Spleen (tissue), 7 donors: ENCODE results near the gene LRRC72.

Source experiments
- CTCF ChIP-seq, 11 experiments: fragments of 200-600 bp in 7 of 11; fragments of 450-650 bp in 4 of 11; sonication (generic) in 4 of 11; IDR thresholded peaks in 8 of 11; conservative IDR thresholded peaks in 3 of 11; 1 replicate in 7 of 11; 2 replicates in 4 of 11; pipeline versions ENCODE4 v1.4.0 to v1.8.0; 2016 to 2021; ENCODE audit warnings: antibody characterized with exemption in 11 of 11, inconsistent platforms in 4 of 11, mild to moderate bottlenecking in 1 of 11
- POLR2A ChIP-seq, 3 donors: fragments of 450-650 bp; IDR thresholded peaks; one replicate each; pipeline ENCODE4 v1.5.1; 2017; ENCODE audit warnings: antibody characterized with exemption in 3 of 3, mild to moderate bottlenecking in 1 of 3
- POLR2AphosphoS5 ChIP-seq, 3 donors: sonication (generic); formaldehyde crosslinking; IDR thresholded peaks; one replicate each; pipeline ENCODE4 v1.5.1; 2017; ENCODE audit warnings: antibody characterized with exemption in 3 of 3
- donor health status: DM: no; HTN: no; CAD: no; lungs with moderate emphysema.
- donor health status: DM: no; HTN: no; CAD: no.
- donor health status: DM: no; HTN: no; CAD: no.

GRCh38 chr7:16511314-16511713, 15.3 kb upstream of the LRRC72 start:
- TF ChIP-seq CTCF (IDR thresholded peaks at IDR 0.05 in 8 of 11, conservative IDR thresholded peaks at IDR 0.05 in 3 of 11) (no peak), POLR2A (IDR thresholded peaks at IDR 0.05) (no peak), POLR2AphosphoS5 (IDR thresholded peaks at IDR 0.05) (no peak)
